Activated T-helper 2 cell treated with anti-CD3 and anti-CD28 coated beads, Interferon-gamma antibody, Interleukin-2, Interleukin-4, amounts not matched to agents 10 μg/mL and 5 μg/mL and 100 μg/mL, durations not matched to agents 14 hours and 24 hours and 36 hours (primary cell): ENCODE measurements around the gene MCU. TPM values are rescaled to one million over a fixed set of nuclear protein-coding genes. Genes with fewer than 3 reads are reported as not detected.
A peak's percentile ranks its signal among the peaks of the same experiment; 100 is the strongest.
"Not testable (repeated sequence)": the region's sequence is repeated elsewhere in the genome, so short reads cannot be mapped to it uniquely, and the experiment has no call there.

Experiments used
- DNase-seq: peaks from one replicate; pipeline ENCODE4 v3.0.0; 2021; ENCODE audit warnings: low spot score
- H3K27ac Mint-ChIP-seq: one replicate; pipeline ENCODE4 v1.8.0; 2021; ENCODE audit warnings: mixed read lengths
- H3K27me3 Mint-ChIP-seq: one replicate; pipeline ENCODE4 v1.8.0; 2021; ENCODE audit warnings: low read depth, mixed read lengths
- H3K36me3 Mint-ChIP-seq: one replicate; pipeline ENCODE4 v1.8.0; 2021; ENCODE audit warnings: low read depth, mixed read lengths
- H3K4me1 Mint-ChIP-seq: one replicate; pipeline ENCODE4 v1.8.0; 2021; ENCODE audit warnings: low read depth, mixed read lengths
- H3K4me3 Mint-ChIP-seq: one replicate; pipeline ENCODE4 v1.8.0; 2021; ENCODE audit warnings: low read depth, mild to moderate bottlenecking, moderate library complexity, mixed read lengths
- H3K9me3 Mint-ChIP-seq: one replicate; pipeline ENCODE4 v1.8.0; 2021; ENCODE audit warnings: mixed read lengths
- intact Hi-C: fragments of 100-400 bp; cut with micrococcal nuclease; formaldehyde crosslinking; loops from one replicate; pipeline ENCODE4 v1.15.1; 2023
- total RNA-seq: library from RNA; stranded (reverse); gene quantifications from 2 replicates; pipeline ENCODE4 v1.2.3, GENCODE V29; 2022

The MCU gene
- total RNA-seq, 1 donor from 2014 or later = 13.2 TPM

DNA sequence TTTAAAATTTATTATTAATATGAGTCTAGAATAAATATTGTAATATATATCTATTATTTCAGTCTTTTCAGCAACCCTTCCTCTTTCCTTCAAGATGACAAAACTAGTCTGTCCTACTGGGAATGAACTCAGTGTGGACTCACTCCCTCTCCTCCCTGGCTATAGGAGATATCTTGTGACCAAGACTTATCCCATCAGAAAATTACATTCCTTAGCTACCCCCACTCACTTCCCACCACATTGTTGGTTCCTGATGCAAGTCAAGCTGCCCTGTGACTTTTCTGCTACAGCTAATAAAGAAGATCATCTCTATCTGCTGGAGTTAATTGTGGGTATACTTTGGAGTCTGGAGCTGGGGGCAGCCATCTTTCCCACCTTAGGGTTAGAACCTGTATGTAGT, 28.0 kb upstream of the MCU start:
- Mint-ChIP-seq H3K4me1 (no peaks in the 10 kb centered on the region), H3K27ac (no peak overlapping the region)

DNA sequence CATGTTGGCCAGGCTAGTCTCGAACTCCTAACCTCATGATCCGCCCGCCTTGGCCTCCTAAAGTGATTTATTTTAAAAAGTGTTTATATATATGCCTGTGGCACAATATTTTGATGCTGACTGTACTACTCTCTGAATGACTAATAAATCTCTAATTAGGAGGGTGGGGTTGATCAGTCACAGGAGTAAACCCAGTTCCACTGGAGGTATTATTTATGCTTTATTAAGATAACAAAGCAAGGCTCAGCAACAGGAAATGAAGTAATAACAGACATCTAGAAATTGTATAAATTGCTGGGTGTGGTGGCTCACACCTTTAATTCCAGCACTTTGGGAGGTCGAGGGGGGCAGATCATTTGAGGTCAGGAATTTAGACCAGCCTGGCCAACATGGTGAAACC, 26.0 kb upstream of the MCU start:
- no peak overlapping the region for H3K4me3 Mint-ChIP-seq
- intact Hi-C loops = no loop called here
- no peaks in the 10 kb centered on the region for H3K4me1 Mint-ChIP-seq
- H3K27ac Mint-ChIP-seq = no peak overlapping the region
- peaks cover 6% of the 10 kb centered on the region for H3K27me3 Mint-ChIP-seq
- no peak for DNase-seq
- H3K9me3 Mint-ChIP-seq = no peaks in the 10 kb centered on the region
- no peaks in the 10 kb centered on the region for H3K36me3 Mint-ChIP-seq

More for the DNA sequence above, 28.0 kb upstream of the MCU start:
- Mint-ChIP-seq H3K36me3 (no peaks in the 10 kb centered on the region), H3K27me3 (peaks cover 10% of the 10 kb centered on the region), H3K9me3 (no peaks in the 10 kb centered on the region), H3K4me3 (no peak overlapping the region)
- DNase-seq = no peak
- intact Hi-C loops = no loop called here

- Mint-ChIP-seq H3K4me1 (no peaks in the 10 kb centered on the region), H3K27ac (no peak overlapping the region), H3K9me3 (no peaks in the 10 kb centered on the region), H3K4me3 (no peak overlapping the region), H3K36me3 (no peaks in the 10 kb centered on the region), H3K27me3 (peaks cover 16% of the 10 kb centered on the region)
- intact Hi-C loops = no loop called here
- DNase-seq = no peak
Observed at GRCh38 chr10:72667207-72667864, 24.6 kb upstream of the MCU start.

GRCh38 chr10:72673280-72673679, 18.7 kb upstream of the MCU start:
- Mint-ChIP-seq H3K36me3 (no peaks in the 10 kb centered on the region), H3K9me3 (no peaks in the 10 kb centered on the region), H3K27ac (no peak overlapping the region), H3K4me3 (no peak overlapping the region), H3K27me3 (peaks cover 14% of the 10 kb centered on the region), H3K4me1 (peaks cover 9% of the 10 kb centered on the region)
- intact Hi-C loops = no loop called here
- no peak for DNase-seq

DNA sequence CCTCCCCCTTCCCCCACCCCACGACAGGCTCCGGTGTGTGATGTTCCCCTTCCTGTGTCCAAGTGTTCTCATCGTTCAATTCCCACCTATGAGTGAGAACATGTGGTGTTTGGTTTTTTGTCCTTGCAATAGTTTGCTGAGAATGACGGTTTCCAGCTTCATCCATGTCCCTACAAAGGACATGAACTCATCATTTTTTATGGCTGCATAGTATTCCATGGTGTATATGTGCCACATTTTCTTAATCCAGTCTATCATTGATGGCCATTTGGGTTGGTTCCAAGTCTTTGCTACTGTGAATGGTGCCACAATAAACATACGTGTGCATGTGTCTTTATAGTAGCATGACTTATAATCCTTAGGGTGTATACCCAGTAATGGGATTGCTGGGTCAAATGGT, 17.8 kb upstream of the MCU start:
- H3K4me1 Mint-ChIP-seq, H3K9me3 Mint-ChIP-seq, intact Hi-C loops, H3K27ac Mint-ChIP-seq, H3K4me3 Mint-ChIP-seq, DNase-seq, H3K36me3 Mint-ChIP-seq: not testable (repeated sequence)
- peaks cover 14% of the 10 kb centered on the region for H3K27me3 Mint-ChIP-seq

DNA sequence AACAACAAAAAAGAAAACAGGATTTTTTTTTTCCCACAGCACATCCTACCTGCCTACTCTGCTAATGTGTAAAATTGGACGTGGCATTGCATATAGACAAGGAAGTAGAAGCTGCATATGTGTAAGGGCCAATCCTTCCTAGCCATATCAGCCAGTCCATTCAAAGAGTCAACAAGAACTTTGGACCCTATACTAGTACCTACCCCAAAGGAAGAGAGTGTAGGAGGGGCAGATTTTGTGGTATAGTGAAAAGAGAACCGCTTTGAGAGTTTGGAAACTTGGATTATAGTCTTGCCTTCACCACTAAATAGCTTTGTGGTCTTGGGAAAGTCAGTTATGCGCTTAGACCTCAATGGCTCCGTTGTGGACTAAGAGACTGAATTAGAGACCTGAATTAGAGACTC, 12.1 kb upstream of the MCU start:
- no peaks in the 10 kb centered on the region for H3K9me3 Mint-ChIP-seq
- no peak overlapping the region for H3K4me3 Mint-ChIP-seq
- no peak overlapping the region for H3K27ac Mint-ChIP-seq
- H3K4me1 Mint-ChIP-seq = peaks cover 9% of the 10 kb centered on the region
- H3K36me3 Mint-ChIP-seq = no peaks in the 10 kb centered on the region
- intact Hi-C loops = no loop called here
- H3K27me3 Mint-ChIP-seq = peaks cover 5% of the 10 kb centered on the region
- no peak for DNase-seq

DNA sequence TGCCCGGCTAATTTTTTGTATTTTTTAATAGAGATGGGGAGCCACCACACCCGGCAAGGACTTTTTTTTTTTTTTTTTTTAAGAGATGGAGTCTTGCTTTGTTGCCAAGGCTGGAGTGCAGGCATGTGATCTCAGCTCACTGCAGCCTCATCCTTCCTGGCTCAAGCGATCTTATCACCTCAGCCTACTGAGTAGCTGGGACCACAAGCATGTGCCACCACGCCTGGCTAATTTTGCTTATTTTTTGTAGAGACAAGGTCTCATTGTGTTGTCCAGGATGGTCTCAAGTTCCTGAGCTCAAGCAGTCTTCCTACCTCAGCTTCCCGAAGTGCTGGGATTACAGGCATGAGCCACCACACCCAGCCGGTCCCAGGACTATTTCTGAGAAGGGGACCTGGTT, 9.3 kb upstream of the MCU start:
- H3K36me3 Mint-ChIP-seq = no peaks in the 10 kb centered on the region
- no peaks in the 10 kb centered on the region for H3K4me1 Mint-ChIP-seq
- intact Hi-C loops = no loop called here
- no peaks in the 10 kb centered on the region for H3K9me3 Mint-ChIP-seq
- H3K27me3 Mint-ChIP-seq = peaks cover 8% of the 10 kb centered on the region
- H3K27ac Mint-ChIP-seq = no peak overlapping the region
- no peak overlapping the region for H3K4me3 Mint-ChIP-seq
- no peak for DNase-seq

GRCh38 chr10:72685264-72685921, 6.5 kb upstream of the MCU start:
- Mint-ChIP-seq H3K4me3 (no peak overlapping the region), H3K27ac (no peak overlapping the region), H3K36me3 (no peaks in the 10 kb centered on the region), H3K9me3 (no peaks in the 10 kb centered on the region), H3K4me1 (peaks cover 3% of the 10 kb centered on the region), H3K27me3 (peaks cover 8% of the 10 kb centered on the region)
- DNase-seq = no peak
- intact Hi-C loops = no loop called here

- H3K4me3 Mint-ChIP-seq, H3K4me1 Mint-ChIP-seq, DNase-seq, intact Hi-C loops, H3K36me3 Mint-ChIP-seq, H3K27me3 Mint-ChIP-seq, H3K27ac Mint-ChIP-seq, H3K9me3 Mint-ChIP-seq: not testable (repeated sequence)
Observed at GRCh38 chr10:72686430-72686829, 5.5 kb upstream of the MCU start.

DNA sequence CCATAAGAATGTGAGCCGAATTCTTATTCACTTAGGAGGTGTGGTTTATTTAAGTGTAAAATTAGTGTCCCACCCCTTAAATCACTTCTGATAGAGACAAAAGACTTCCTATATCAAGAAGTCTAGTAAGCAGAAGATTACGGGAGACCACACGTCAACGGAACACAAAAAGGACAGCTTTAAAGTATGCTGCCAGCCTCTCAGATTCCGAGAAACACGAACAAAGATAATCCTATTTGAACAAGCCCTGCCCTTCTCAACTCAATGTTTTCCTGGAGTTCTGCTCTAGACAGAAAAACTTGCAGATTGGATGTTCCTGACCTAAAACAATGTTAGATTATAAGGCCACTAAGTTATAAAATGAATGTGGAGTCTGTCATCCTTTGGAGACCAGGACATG, 4.9 kb upstream of the MCU start:
- Mint-ChIP-seq H3K27ac (no peak overlapping the region), H3K27me3 (peaks cover 5% of the 10 kb centered on the region), H3K36me3 (no peaks in the 10 kb centered on the region), H3K9me3 (no peaks in the 10 kb centered on the region), H3K4me3 (no peak overlapping the region), H3K4me1 (peaks cover 8% of the 10 kb centered on the region)
- intact Hi-C loops = no loop called here
- no peak for DNase-seq

- no peak for DNase-seq
- Mint-ChIP-seq H3K4me1 (peaks cover 13% of the 10 kb centered on the region), H3K36me3 (no peaks in the 10 kb centered on the region), H3K9me3 (no peaks in the 10 kb centered on the region), H3K27ac (no peak overlapping the region), H3K4me3 (no peak overlapping the region), H3K27me3 (peaks cover 7% of the 10 kb centered on the region)
- intact Hi-C loops = no loop called here
Observed at GRCh38 chr10:72688208-72688651, 3.7 kb upstream of the MCU start.

- Mint-ChIP-seq H3K4me3 (no peak overlapping the region), H3K36me3 (no peaks in the 10 kb centered on the region)
- intact Hi-C loops = loop anchor here (5.0 to 10.0 kb wide), 2 partner anchors 145 to 327 kb away; no protein-coding TSS in a partner anchor
Observed at GRCh38 chr10:72689660-72690059, 2.3 kb upstream of the MCU start.

GRCh38 chr10:72690071-72690755, 1.7 kb upstream of the MCU start:
- H3K36me3 Mint-ChIP-seq = no peaks in the 10 kb centered on the region
- peak overlapping the region; percentile 1 for H3K27ac Mint-ChIP-seq
- no peaks in the 10 kb centered on the region for H3K9me3 Mint-ChIP-seq
- DNase-seq = no peak
- H3K4me3 Mint-ChIP-seq = no peak overlapping the region
- peaks cover 27% of the 10 kb centered on the region for H3K4me1 Mint-ChIP-seq
- intact Hi-C loops = loop anchor here (5.0 to 10.0 kb wide), 2 partner anchors 145 to 328 kb away; no protein-coding TSS in a partner anchor
- H3K27me3 Mint-ChIP-seq = peaks cover 8% of the 10 kb centered on the region

More at GRCh38 chr10:72689660-72690059, 2.3 kb upstream of the MCU start:
- DNase-seq = no peak
- no peaks in the 10 kb centered on the region for H3K9me3 Mint-ChIP-seq
- H3K27ac Mint-ChIP-seq = no peak overlapping the region
- H3K4me1 Mint-ChIP-seq = peaks cover 23% of the 10 kb centered on the region
- peaks cover 8% of the 10 kb centered on the region for H3K27me3 Mint-ChIP-seq
